K562 (cell line): ENCODE data around the gene IGSF10. TPM values are rescaled to one million over a fixed set of nuclear protein-coding genes. Genes with fewer than 3 reads are reported as not detected.

Experiments
- ATAC-seq: fragments of 200-7000 bp; cut with Tn5 transposase; 3 replicates; pipeline ENCODE4 v1.9.1; 2020; ENCODE audit warnings: moderate library complexity
- BruUV-seq: library from RNA; stranded (reverse); fragments of 400-500 nt; replicated peaks from 2 replicates; lab custom pipeline; 2021; lab: Mats Ljungman, UMichigan
- CTCF ChIA-PET: fragments of 300-600 bp; formaldehyde crosslinking; extraction: SDS; loops from one replicate; lab custom pipeline; 2021; ENCODE audit warnings: low intra/inter-chr PET ratio; lab: Yijun Ruan, JAX
- POLR2A ChIA-PET: fragments of 300-600, 350-650 bp; sonication (Branson Sonifier 250); formaldehyde crosslinking; extraction: SDS; loops from one replicate; lab custom pipeline; 2021; ENCODE audit warnings: antibody characterized with exemption, inconsistent platforms; lab: Yijun Ruan, JAX
- DNase-seq, 4 experiments: peaks; one replicate each; pipeline versions ENCODE4 v3.0.0 to v3.0.0-alpha.2; 2011 to 2018; ENCODE audit warnings: low spot score in 3 of 4, mixed read lengths in 3 of 4; ENCODE audit errors: extremely low read depth in 1 of 4
- FAIRE-seq: peaks from 2 replicates; lab custom pipeline; 2011; peaks lifted over from hg19 to GRCh38; lab: Jason Lieb, UNC
- H2AFZ ChIP-seq: 2 replicates; pipeline ENCODE4 v1.6.0; 2011; ENCODE audit warnings: low read depth, low read length, control low read depth, inconsistent platforms
- H3K27ac ChIP-seq: fragments of 200-600 bp; 3 replicates; pipeline ENCODE4 v1.8.0; 2011; ENCODE audit warnings: low read depth, mild to moderate bottlenecking, control low read depth, inconsistent platforms, low read length, moderate library complexity, mixed read lengths; ENCODE audit errors: extremely low read depth
- H3K27me3 ChIP-seq, 2 experiments: fragments of 300-600 bp in 1 of 2; 2 replicates in 1 of 2; 3 replicates in 1 of 2; pipeline versions ENCODE4 v1.6.0 to v1.8.0; 2011; ENCODE audit warnings: inconsistent platforms in 2 of 2, low read length in 2 of 2, mild to moderate bottlenecking in 1 of 2, mixed read lengths in 1 of 2, moderate library complexity in 1 of 2; ENCODE audit not compliant: control insufficient read depth in 2 of 2, insufficient read depth in 2 of 2
- H3K36me3 ChIP-seq: fragments of 300-600 bp; 3 replicates; pipeline ENCODE4 v1.8.0; 2011; ENCODE audit warnings: mild to moderate bottlenecking, low read length, inconsistent platforms; ENCODE audit not compliant: control insufficient read depth, insufficient read depth
- H3K4me1 ChIP-seq, 2 experiments: fragments of 200-600 bp in 1 of 2; replicated peaks in 1 of 2; 2 replicates in 1 of 2; 3 replicates in 1 of 2; pipeline versions ENCODE4 v1.5.1 to v1.8.0; 2011; ENCODE audit warnings: inconsistent platforms in 2 of 2, low read length in 2 of 2, mild to moderate bottlenecking in 1 of 2, mixed read lengths in 1 of 2, moderate library complexity in 1 of 2; ENCODE audit not compliant: control insufficient read depth in 2 of 2, insufficient read depth in 2 of 2
- H3K4me2 ChIP-seq: 2 replicates; pipeline ENCODE4 v1.6.1; 2011; ENCODE audit warnings: low read length, control low read depth, inconsistent platforms, mixed read lengths; ENCODE audit not compliant: insufficient read depth
- H3K4me3 ChIP-seq: fragments of 200-600 bp; sonication (generic), shearing (Covaris generic); 2 replicates; pipeline ENCODE4 v1.5.1; 2016; ENCODE audit warnings: control low read depth, inconsistent platforms
- H3K79me2 ChIP-seq: fragments of 200-600 bp; 3 replicates; pipeline ENCODE4 v1.8.0; 2011; ENCODE audit warnings: low read length, inconsistent platforms; ENCODE audit not compliant: control insufficient read depth, insufficient read depth
- H3K9ac ChIP-seq, 2 experiments: 2 replicates each; pipeline versions ENCODE4 v1.6.0 to v1.6.1; 2011; ENCODE audit warnings: low read depth in 2 of 2, low read length in 2 of 2, control low read depth in 1 of 2, inconsistent platforms in 1 of 2, mild to moderate bottlenecking in 1 of 2, mixed read lengths in 1 of 2; ENCODE audit not compliant: insufficient read depth in 1 of 2
- H3K9me1 ChIP-seq: one replicate; pipeline ENCODE4 v1.6.0; 2011; ENCODE audit warnings: inconsistent platforms, mild to moderate bottlenecking, low read length, moderate library complexity; ENCODE audit not compliant: control insufficient read depth, insufficient read depth
- H3K9me3 ChIP-seq: replicated peaks from 2 replicates; pipeline ENCODE4 v1.5.1; 2011; ENCODE audit warnings: low read depth, low read length, inconsistent platforms; ENCODE audit not compliant: control insufficient read depth, insufficient read depth
- H4K20me1 ChIP-seq: replicated peaks from 2 replicates; pipeline ENCODE4 v1.6.1; 2011; ENCODE audit warnings: low read length, inconsistent platforms, mixed read lengths; ENCODE audit not compliant: control insufficient read depth, insufficient read depth
- ARID2 ChIP-seq: fragments of 450-650 bp; IDR thresholded peaks from 2 replicates; pipeline ENCODE4 v1.6.1; 2017; ENCODE audit warnings: antibody characterized with exemption, mild to moderate bottlenecking
- CTCF ChIP-seq, 3 experiments: IDR thresholded peaks in 2 of 3; conservative IDR thresholded peaks in 1 of 3; 2 replicates each; pipeline ENCODE4 v1.5.1; 2011 to 2012; ENCODE audit warnings: low read length in 3 of 3, mild to moderate bottlenecking in 3 of 3, control low read depth in 2 of 3, improper control_type of control experiment in 1 of 3, inconsistent platforms in 1 of 3, low read depth in 1 of 3, mixed read lengths in 1 of 3, moderate library complexity in 1 of 3; ENCODE audit not compliant: insufficient read depth in 2 of 3
- HMBOX1 ChIP-seq: sonication (generic); IDR thresholded peaks from 2 replicates; pipeline ENCODE4 v1.6.1; 2016
- NELFE ChIP-seq: IDR thresholded peaks from 2 replicates; pipeline ENCODE4 v1.6.1; 2011; ENCODE audit warnings: mild to moderate bottlenecking; ENCODE audit not compliant: insufficient read depth, insufficient read length
- SMC3 ChIP-seq: conservative IDR thresholded peaks from 2 replicates; pipeline ENCODE4 v1.6.1; 2011; ENCODE audit warnings: low read depth, low read length, improper control_type of control experiment; ENCODE audit not compliant: insufficient read depth
- ZFP30 ChIP-seq: fragments of 250-450 bp; sonication (Bioruptor Pico); IDR thresholded peaks from 2 replicates; pipeline ENCODE4 v1.8.0; 2022; ENCODE audit warnings: moderate library complexity, mild to moderate bottlenecking, inconsistent platforms, borderline replicate concordance
- WGBS: fragments of 100-300 bp; shearing (Covaris generic); methylation state at CpG from one replicate; pipeline ENCODE4 v1.1.6; 2016; ENCODE audit warnings: low coverage, mixed read lengths; ENCODE audit not compliant: insufficient coverage; ENCODE audit errors: missing lambda C conversion rate; 5-methylcytosine and 5-hydroxymethylcytosine counted together
- in situ Hi-C: fragments of 300-500 bp; cut with MboI; formaldehyde crosslinking; loops from 4 replicates; pipeline ENCODE4 v1.15.0; 2018; ENCODE audit warnings: inconsistent platforms, mixed read lengths
- intact Hi-C: fragments of 100-400 bp; cut with micrococcal nuclease; formaldehyde crosslinking; loops from 2 replicates; pipeline ENCODE4 v1.14.2; 2022
- polyA plus RNA-seq, 8 experiments: library from polyadenylated mRNA; depleted of rRNA in 4 of 8; stranded (reverse) in 5 of 8; unstranded in 3 of 8; fragments of >200 nt; fragmentation: Nextera tagmentation in 2 of 8; fragmentation: Illumina TruSeq in 1 of 8; extraction: Ambion mirVana in 2 of 8; extraction: Trizol in 1 of 8; gene quantifications; 2 replicates each; pipeline versions ENCODE4 v1.2.1 to v1.2.3, GENCODE V29; 2011 to 2014; ENCODE audit warnings: inconsistent platforms in 1 of 8, missing spikeins in 1 of 8
- total RNA-seq, 7 experiments: library from RNA; depleted of rRNA in 6 of 7; stranded (reverse); fragments of >200 nt in 6 of 7; fragmentation: Illumina TruSeq in 2 of 7; extraction: Trizol in 2 of 7; gene quantifications; 2 replicates each; pipeline versions ENCODE4 v1.2.1 to v1.2.3, GENCODE V29; 2011 to 2021; ENCODE audit warnings: low replicate concordance in 1 of 7
- TF ChIP-seq, protein P1 (sequence below), 2 experiments: fragments of 450-650 bp; formaldehyde crosslinking in 1 of 2; IDR thresholded peaks; 2 replicates each; pipeline versions ENCODE4 v1.4.0 to v1.6.1; 2014 to 2020; ENCODE audit warnings: mild to moderate bottlenecking in 2 of 2, borderline replicate concordance in 1 of 2, low read depth in 1 of 2

Gene IGSF10
- total and polyA plus RNA-seq, 9 of the 15 experiments (the other 6 are each of a cell fraction or from before 2014, with no cell fraction given), result 0.11 to 1.2 (median 0.40) TPM

GRCh38 chr3:151439652-151440125, 21.2 kb downstream of the IGSF10 start:
- WGBS, result 0% methylated on average over 3 of the region's 3 CpGs
- intact Hi-C loops, result loop anchor here (1.0 kb wide), 3 partner anchors 222 to 479 kb away; no protein-coding TSS in a partner anchor
- DNase-seq, result peak; percentile 40 to 67 (median 44)
- TF ChIP-seq HMBOX1 (peak; percentile 40; the same call in 1 of the 2 replicates), CTCF (IDR thresholded peaks at IDR 0.05 in 2 of 3, conservative IDR thresholded peaks at IDR 0.05 in 1 of 3; ENCODE audit: insufficient read depth in 2 of 3, low read depth in 1 of 3, low read length in 3 of 3) (peak; percentile 54 to 75 (median 71); a peak in 5 of 6 replicates), SMC3 (peak; percentile 73), NELFE (no peak), ARID2 (peak; percentile 46; the same call in 1 of the 2 replicates), ZFP30 (CRISPR knock-in tag) (no peak)
- TF ChIP-seq, protein P1, sequence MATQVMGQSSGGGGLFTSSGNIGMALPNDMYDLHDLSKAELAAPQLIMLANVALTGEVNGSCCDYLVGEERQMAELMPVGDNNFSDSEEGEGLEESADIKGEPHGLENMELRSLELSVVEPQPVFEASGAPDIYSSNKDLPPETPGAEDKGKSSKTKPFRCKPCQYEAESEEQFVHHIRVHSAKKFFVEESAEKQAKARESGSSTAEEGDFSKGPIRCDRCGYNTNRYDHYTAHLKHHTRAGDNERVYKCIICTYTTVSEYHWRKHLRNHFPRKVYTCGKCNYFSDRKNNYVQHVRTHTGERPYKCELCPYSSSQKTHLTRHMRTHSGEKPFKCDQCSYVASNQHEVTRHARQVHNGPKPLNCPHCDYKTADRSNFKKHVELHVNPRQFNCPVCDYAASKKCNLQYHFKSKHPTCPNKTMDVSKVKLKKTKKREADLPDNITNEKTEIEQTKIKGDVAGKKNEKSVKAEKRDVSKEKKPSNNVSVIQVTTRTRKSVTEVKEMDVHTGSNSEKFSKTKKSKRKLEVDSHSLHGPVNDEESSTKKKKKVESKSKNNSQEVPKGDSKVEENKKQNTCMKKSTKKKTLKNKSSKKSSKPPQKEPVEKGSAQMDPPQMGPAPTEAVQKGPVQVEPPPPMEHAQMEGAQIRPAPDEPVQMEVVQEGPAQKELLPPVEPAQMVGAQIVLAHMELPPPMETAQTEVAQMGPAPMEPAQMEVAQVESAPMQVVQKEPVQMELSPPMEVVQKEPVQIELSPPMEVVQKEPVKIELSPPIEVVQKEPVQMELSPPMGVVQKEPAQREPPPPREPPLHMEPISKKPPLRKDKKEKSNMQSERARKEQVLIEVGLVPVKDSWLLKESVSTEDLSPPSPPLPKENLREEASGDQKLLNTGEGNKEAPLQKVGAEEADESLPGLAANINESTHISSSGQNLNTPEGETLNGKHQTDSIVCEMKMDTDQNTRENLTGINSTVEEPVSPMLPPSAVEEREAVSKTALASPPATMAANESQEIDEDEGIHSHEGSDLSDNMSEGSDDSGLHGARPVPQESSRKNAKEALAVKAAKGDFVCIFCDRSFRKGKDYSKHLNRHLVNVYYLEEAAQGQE (IDR thresholded peaks at IDR 0.05; ENCODE audit: borderline replicate concordance), result peak; percentile 87
- TF ChIP-seq, protein P1 (CRISPR knock-in tag; IDR thresholded peaks at IDR 0.05; ENCODE audit: low read depth), result no peak

More at GRCh38 chr3:151439652-151440125, 21.2 kb downstream of the IGSF10 start:
- Histone ChIP-seq H3K36me3 (no peaks in the 10 kb centered on the region), H3K27me3 (no peaks in the 10 kb centered on the region; a peak in 1 of 5 replicates), H3K9me3 (no peaks in the 10 kb centered on the region), H4K20me1 (no peaks in the 10 kb centered on the region), H3K4me1 (no peaks in the 10 kb centered on the region), H3K9me1 (no peaks in the 10 kb centered on the region), H3K4me3 (no peak overlapping the region), H3K9ac (no peak overlapping the region), H3K4me2 (no peak overlapping the region), H2AFZ (no peak overlapping the region), H3K79me2 (no peaks in the 10 kb centered on the region), H3K27ac (no peak overlapping the region)
- in situ Hi-C loops, result loop anchor here (5.0 to 10.0 kb wide), 2 partner anchors 403 to 475 kb away; no protein-coding TSS in a partner anchor
- BruUV-seq, result no TSS peak
- ChIA-PET CTCF (interaction anchor here (0.8 to 4.3 kb wide), 4 partner anchors 221 to 479 kb away, joined by 4 to 32 read pairs (median 6); no protein-coding TSS in a partner anchor), POLR2A (interaction anchor here (1.2 kb wide), 1 partner anchor 97 kb away, joined by 4 read pairs; no protein-coding TSS in a partner anchor)
- ATAC-seq, result peak; percentile 91
- FAIRE-seq, result peak; percentile 85
